NB4 (cell line): Measurements from ENCODE around the gene ENOX1.

Experiments
- DNase-seq: peaks from one replicate; pipeline ENCODE4 v3.0.0; 2010; ENCODE audit warnings: low read depth
- H3K4me3 ChIP-seq: one replicate; pipeline ENCODE4 v1.5.1; 2011; ENCODE audit warnings: mild to moderate bottlenecking, low read depth, low read length, moderate library complexity
- CTCF ChIP-seq: IDR thresholded peaks from one replicate; pipeline ENCODE4 v1.5.1; 2012; ENCODE audit warnings: low read depth, low read length
- MAX ChIP-seq: IDR thresholded peaks from 2 replicates; pipeline ENCODE4 v1.6.1; 2011; ENCODE audit warnings: low read depth, low read length
- MYC ChIP-seq: IDR thresholded peaks from 2 replicates; pipeline ENCODE4 v1.6.1; 2011; ENCODE audit warnings: low read depth, low read length
- POLR2A ChIP-seq: IDR thresholded peaks from 2 replicates; pipeline ENCODE4 v1.6.1; 2011; ENCODE audit warnings: mild to moderate bottlenecking; ENCODE audit not compliant: insufficient read length; ENCODE audit errors: extremely low read depth

The ENOX1 gene

DNA sequence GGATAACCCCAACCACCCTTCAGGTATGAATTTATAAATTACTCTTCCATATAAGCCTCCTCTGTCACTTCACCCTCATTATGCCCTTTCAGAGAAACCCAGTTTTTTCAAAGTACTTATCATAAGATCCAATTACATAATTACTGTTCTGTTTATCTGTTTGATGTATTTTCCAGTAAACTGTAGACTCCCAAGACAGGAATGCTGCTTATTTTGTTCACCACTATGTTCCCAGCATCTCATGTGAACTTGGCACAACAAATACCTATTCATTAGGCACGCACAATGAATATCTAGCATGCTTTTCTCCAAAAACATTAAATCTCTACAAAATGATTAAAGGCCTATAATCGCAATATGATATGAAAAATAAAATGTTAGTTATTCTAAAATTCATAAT lies 13.2 kb downstream of the ENOX1 start:
- no peak for DNase-seq
- TF ChIP-seq MAX (no peak), CTCF (no peak), MYC (no peak), POLR2A (no peak)
- H3K4me3 ChIP-seq = no peak overlapping the region

DNA sequence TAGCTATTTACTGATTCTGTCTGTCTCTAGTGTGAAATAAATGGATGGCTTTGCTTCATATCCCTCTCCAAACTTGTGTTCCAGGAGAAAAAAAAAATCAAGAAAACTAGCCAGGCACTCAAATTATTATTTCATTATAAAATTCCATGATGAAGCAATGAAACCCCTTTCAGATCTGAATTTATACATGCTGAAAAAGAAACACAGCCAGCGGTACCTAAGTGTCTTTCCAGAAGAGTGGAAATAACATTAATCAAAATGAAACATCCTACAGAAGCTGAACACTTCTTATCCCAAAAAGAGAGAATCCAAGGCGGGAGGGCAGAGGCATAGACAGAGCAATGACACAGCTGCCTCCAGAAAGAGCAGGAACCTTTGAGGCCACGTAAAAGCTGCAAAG lies 15.9 kb downstream of the ENOX1 start:
- TF ChIP-seq MAX (no peak), POLR2A (no peak), CTCF (no peak), MYC (no peak)
- DNase-seq = no peak
- H3K4me3 ChIP-seq = no peak overlapping the region

DNA sequence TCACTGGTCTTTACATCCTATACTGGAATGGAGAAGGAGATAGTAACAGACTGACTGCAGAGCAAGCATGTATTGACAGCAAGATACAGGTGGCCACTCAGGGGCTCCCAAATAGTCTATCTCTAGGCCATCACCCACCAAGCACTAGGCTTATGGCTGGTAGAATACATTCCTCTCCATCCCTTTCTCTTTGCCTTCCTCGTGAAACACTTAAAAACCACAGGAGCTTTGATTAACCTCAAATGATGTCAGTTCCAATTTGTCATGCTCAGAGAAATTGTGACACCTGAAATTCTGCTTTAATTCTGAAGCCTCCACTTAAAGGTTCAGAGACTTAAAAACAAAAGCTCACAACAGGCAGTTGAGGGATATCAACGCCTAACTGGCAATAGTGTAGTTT lies 17.2 kb downstream of the ENOX1 start:
- no peak for DNase-seq
- TF ChIP-seq MAX (no peak), MYC (no peak), POLR2A (no peak), CTCF (no peak)
- no peak overlapping the region for H3K4me3 ChIP-seq

DNA sequence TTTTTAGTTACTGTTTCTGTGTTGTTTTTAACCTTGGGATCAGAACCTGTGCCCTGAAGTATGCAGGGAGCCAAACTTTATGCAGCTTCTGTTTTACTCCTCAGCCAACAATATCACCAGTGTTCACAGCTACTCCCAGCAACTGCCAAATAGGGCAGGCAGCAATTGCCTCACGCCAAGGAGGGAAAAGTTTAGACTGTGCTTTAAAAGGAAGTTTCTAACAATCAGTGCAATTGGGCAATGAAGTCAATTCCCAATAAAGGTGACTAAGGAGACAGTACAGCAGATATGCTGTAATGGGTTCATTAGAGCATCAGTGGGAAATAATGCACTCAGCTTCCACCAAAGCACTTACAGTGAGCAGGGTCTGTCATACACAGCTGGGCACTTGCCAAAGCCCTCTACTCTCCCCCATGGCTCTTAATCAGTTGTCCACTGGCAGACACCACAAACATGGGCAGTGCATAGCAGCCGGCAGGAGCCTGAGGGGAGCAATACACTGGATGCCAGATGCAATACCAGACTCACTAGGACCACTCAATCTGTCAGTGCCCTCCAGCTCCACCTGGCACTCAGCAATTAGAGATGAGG lies 19.3 kb downstream of the ENOX1 start:
- no peak for DNase-seq

GRCh38 chr13:43766725-43767124 lies 20.0 kb downstream of the ENOX1 start:
- H3K4me3 ChIP-seq = no peak overlapping the region
- TF ChIP-seq MAX = no peak
- no peak for TF ChIP-seq CTCF
- no peak for DNase-seq

More for the DNA sequence above, 19.3 kb downstream of the ENOX1 start:
- H3K4me3 ChIP-seq = no peak overlapping the region
- no peak for TF ChIP-seq POLR2A
- TF ChIP-seq MAX = no peak

- TF ChIP-seq MAX (no peak), CTCF (no peak), MYC (no peak), POLR2A (no peak)
- no peak for DNase-seq
- no peak overlapping the region for H3K4me3 ChIP-seq
Measured at GRCh38 chr13:43764349-43764748, 22.4 kb downstream of the ENOX1 start.
